GM19467 (cell line): ENCODE results near the gene TNFRSF1B.

Experiments used
- ATAC-seq: cut with Tn5 transposase; IDR thresholded peaks from one replicate; pipeline ENCODE4 v1.9.1; 2021; ENCODE audit warnings: mild to moderate bottlenecking, moderate library complexity; ENCODE audit not compliant: unreplicated experiment

Gene TNFRSF1B

GRCh38 chr1:12188657-12189327 is 22.0 kb downstream of the TNFRSF1B start:
- ATAC-seq: no peak

GRCh38 chr1:12189328-12189682 is 22.5 kb downstream of the TNFRSF1B start:
- no peak for ATAC-seq

GRCh38 chr1:12191242-12192032 is 24.6 kb downstream of the TNFRSF1B start:
- ATAC-seq: no peak

- ATAC-seq: no peak
These were observed 27.9 kb downstream of the TNFRSF1B start for GRCh38 chr1:12194666-12195216.

- no peak for ATAC-seq
These were observed 28.6 kb downstream of the TNFRSF1B start for GRCh38 chr1:12195416-12195815.

GRCh38 chr1:12196641-12197482 is 30.1 kb downstream of the TNFRSF1B start:
- ATAC-seq: no peak

- ATAC-seq: no peak
These were observed 30.7 kb downstream of the TNFRSF1B start for GRCh38 chr1:12197483-12197880.

GRCh38 chr1:12200208-12200607 is 33.4 kb downstream of the TNFRSF1B start:
- ATAC-seq: no peak

GRCh38 chr1:12201352-12202189 is 34.8 kb downstream of the TNFRSF1B start:
- no peak for ATAC-seq

GRCh38 chr1:12202190-12202497 is 35.4 kb downstream of the TNFRSF1B start:
- ATAC-seq: no peak

GRCh38 chr1:12202577-12202976 is 35.8 kb downstream of the TNFRSF1B start:
- no peak for ATAC-seq

GRCh38 chr1:12203216-12204007 is 36.6 kb downstream of the TNFRSF1B start:
- no peak for ATAC-seq

- ATAC-seq: no peak
These were observed 37.3 kb downstream of the TNFRSF1B start for GRCh38 chr1:12204140-12204539.

- no peak for ATAC-seq
These were observed 38.2 kb downstream of the TNFRSF1B start for GRCh38 chr1:12204754-12205658.

- no peak for ATAC-seq
These were observed 39.4 kb downstream of the TNFRSF1B start for GRCh38 chr1:12206238-12206637.

- ATAC-seq: no peak
These were observed 40.1 kb downstream of the TNFRSF1B start for GRCh38 chr1:12206792-12207424.

GRCh38 chr1:12208271-12208670 is 41.5 kb downstream of the TNFRSF1B start:
- ATAC-seq: no peak

- no peak for ATAC-seq
These were observed 42.1 kb downstream of the TNFRSF1B start for GRCh38 chr1:12208764-12209494.
